Endothelial cell (in vitro differentiated cells): ENCODE results near the gene RNU6-9. TPM values are rescaled to one million over a fixed set of nuclear protein-coding genes. Genes with fewer than 3 reads are reported as not detected.

Source experiments
- DNase-seq: peaks from one replicate; pipeline ENCODE4 v3.0.0; 2021; ENCODE audit warnings: low spot score
- H3K27ac Mint-ChIP-seq: one replicate; pipeline ENCODE4 v1.8.0; 2021; ENCODE audit warnings: mixed read lengths, inconsistent platforms; ENCODE audit not compliant: unreplicated experiment
- H3K27me3 Mint-ChIP-seq: one replicate; pipeline ENCODE4 v1.8.0; 2021; ENCODE audit warnings: mild to moderate bottlenecking, moderate library complexity, mixed read lengths, inconsistent platforms; ENCODE audit not compliant: unreplicated experiment
- H3K36me3 Mint-ChIP-seq: one replicate; pipeline ENCODE4 v1.8.0; 2021; ENCODE audit warnings: mild to moderate bottlenecking, low read depth, mixed read lengths, inconsistent platforms; ENCODE audit not compliant: unreplicated experiment
- H3K4me1 Mint-ChIP-seq: one replicate; pipeline ENCODE4 v1.8.0; 2021; ENCODE audit warnings: mild to moderate bottlenecking, mixed read lengths, inconsistent platforms; ENCODE audit not compliant: unreplicated experiment
- H3K4me3 Mint-ChIP-seq: one replicate; pipeline ENCODE4 v1.8.0; 2021; ENCODE audit warnings: mild to moderate bottlenecking, mixed read lengths, inconsistent platforms; ENCODE audit not compliant: unreplicated experiment
- H3K9me3 Mint-ChIP-seq: one replicate; pipeline ENCODE4 v1.8.0; 2021; ENCODE audit warnings: mixed read lengths, inconsistent platforms; ENCODE audit not compliant: unreplicated experiment
- CTCF ChIP-seq: fragments of 200-600 bp; sonication (generic); IDR thresholded peaks from one replicate; pipeline ENCODE4 v1.5.0; 2021; ENCODE audit warnings: antibody characterized with exemption; ENCODE audit not compliant: unreplicated experiment
- total RNA-seq: library from RNA; stranded (reverse); fragmentation: NEBNext Ultra II Directional; extraction: Animal tissue kit (Norgen Biotek cat#: 25700); gene quantifications from one replicate; pipeline ENCODE4 v1.2.1, GENCODE V29; 2021; ENCODE audit not compliant: unreplicated experiment

RNU6-9 gene
- total RNA-seq, 1 donor from 2014 or later: not detected

GRCh38 chr19:907183-907853, 14.0 kb downstream of the RNU6-9 start:
- Mint-ChIP-seq H3K9me3 (no peaks in the 10 kb centered on the region), H3K4me1 (no peaks in the 10 kb centered on the region), H3K27me3 (peaks cover 3% of the 10 kb centered on the region), H3K36me3 (no peaks in the 10 kb centered on the region), H3K27ac (no peak overlapping the region), H3K4me3 (no peak overlapping the region)
- TF ChIP-seq CTCF: no peak
- no peak for DNase-seq

GRCh38 chr19:911197-912033, 18.1 kb downstream of the RNU6-9 start:
- H3K4me3 Mint-ChIP-seq: peak overlapping the region; percentile 71
- H3K9me3 Mint-ChIP-seq: no peaks in the 10 kb centered on the region
- H3K4me1 Mint-ChIP-seq: no peaks in the 10 kb centered on the region
- H3K27me3 Mint-ChIP-seq: peaks cover 5% of the 10 kb centered on the region
- no peak for TF ChIP-seq CTCF
- H3K36me3 Mint-ChIP-seq: peaks cover 3% of the 10 kb centered on the region
- DNase-seq: no peak
- no peak overlapping the region for H3K27ac Mint-ChIP-seq

GRCh38 chr19:912181-913079, 19.1 kb downstream of the RNU6-9 start:
- no peak for TF ChIP-seq CTCF
- no peaks in the 10 kb centered on the region for H3K9me3 Mint-ChIP-seq
- DNase-seq: no peak
- peaks cover 3% of the 10 kb centered on the region for H3K36me3 Mint-ChIP-seq
- H3K4me3 Mint-ChIP-seq: peak overlapping the region; percentile 82
- H3K4me1 Mint-ChIP-seq: no peaks in the 10 kb centered on the region
- no peak overlapping the region for H3K27ac Mint-ChIP-seq
- peaks cover 5% of the 10 kb centered on the region for H3K27me3 Mint-ChIP-seq

GRCh38 chr19:913080-913748, 19.9 kb downstream of the RNU6-9 start, which contains the start of gene R3HDM4:
TSS of gene R3HDM4 (minus strand) at chr19:913219. CDS start at chr19:913157, 62 bp downstream.
- Mint-ChIP-seq H3K9me3 (no peaks in the 10 kb centered on the region), H3K36me3 (peaks cover 3% of the 10 kb centered on the region), H3K4me3 (peak within 1 kb of the TSS; percentile 91), H3K27me3 (peaks cover 5% of the 10 kb centered on the region), H3K4me1 (no peaks in the 10 kb centered on the region), H3K27ac (no peak within 1 kb of the TSS)
- peak; percentile 74 for DNase-seq
- TF ChIP-seq CTCF: no peak
